Measurements from ENCODE around the gene DLGAP1.
A peak's percentile ranks its signal among the peaks of the same experiment; 100 is the strongest.

Gene DLGAP1

DNA sequence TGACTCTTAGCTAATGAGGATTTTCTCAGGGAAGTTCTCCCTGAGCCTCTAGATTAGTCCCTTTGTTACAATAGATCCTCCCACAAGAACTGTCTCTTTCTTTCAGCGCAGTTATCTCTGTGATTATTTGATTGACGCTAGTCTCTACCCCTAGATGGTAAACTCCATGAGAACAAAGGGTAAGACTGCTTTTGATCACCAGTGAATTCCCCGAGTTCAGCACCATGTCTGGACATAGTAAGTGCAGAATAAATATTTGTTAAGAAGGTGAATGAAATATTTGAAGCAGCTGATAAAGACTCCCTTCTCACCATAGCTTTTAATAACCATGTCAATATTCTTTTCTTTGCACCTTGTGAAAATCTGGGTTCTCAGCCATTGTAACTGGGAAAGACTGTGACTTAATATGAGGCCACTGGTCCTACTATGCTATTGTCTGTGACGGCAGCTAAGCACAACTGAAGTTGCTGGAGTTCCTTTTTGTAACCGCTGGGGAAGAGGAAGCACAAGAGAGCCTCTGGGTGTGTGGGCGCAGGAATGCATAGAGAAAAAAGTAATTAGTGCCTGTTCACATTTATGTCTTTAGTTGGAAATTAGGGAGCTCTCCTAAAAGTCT is 790.4 kb downstream of the DLGAP1 start:
- TF ChIP-seq, protein P1, sequence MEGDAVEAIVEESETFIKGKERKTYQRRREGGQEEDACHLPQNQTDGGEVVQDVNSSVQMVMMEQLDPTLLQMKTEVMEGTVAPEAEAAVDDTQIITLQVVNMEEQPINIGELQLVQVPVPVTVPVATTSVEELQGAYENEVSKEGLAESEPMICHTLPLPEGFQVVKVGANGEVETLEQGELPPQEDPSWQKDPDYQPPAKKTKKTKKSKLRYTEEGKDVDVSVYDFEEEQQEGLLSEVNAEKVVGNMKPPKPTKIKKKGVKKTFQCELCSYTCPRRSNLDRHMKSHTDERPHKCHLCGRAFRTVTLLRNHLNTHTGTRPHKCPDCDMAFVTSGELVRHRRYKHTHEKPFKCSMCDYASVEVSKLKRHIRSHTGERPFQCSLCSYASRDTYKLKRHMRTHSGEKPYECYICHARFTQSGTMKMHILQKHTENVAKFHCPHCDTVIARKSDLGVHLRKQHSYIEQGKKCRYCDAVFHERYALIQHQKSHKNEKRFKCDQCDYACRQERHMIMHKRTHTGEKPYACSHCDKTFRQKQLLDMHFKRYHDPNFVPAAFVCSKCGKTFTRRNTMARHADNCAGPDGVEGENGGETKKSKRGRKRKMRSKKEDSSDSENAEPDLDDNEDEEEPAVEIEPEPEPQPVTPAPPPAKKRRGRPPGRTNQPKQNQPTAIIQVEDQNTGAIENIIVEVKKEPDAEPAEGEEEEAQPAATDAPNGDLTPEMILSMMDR (IDR thresholded peaks at IDR 0.05; ENCODE audit: low read length), result no peak
- no peak for TF ChIP-seq EZH2 (IDR thresholded peaks at IDR 0.05; ENCODE audit: borderline replicate concordance, low read length)
- Histone ChIP-seq H3K4me3 (ENCODE audit: low read depth, low read length, poor library complexity, severe bottlenecking) (no peak overlapping the region), H3K9ac (ENCODE audit: low read length) (no peak overlapping the region; the same call in 1 of the 2 replicates), H3K27me3 (ENCODE audit: insufficient read depth, low read length) (no peaks in the 10 kb centered on the region), H3K36me3 (ENCODE audit: insufficient read depth, low read length) (no peaks in the 10 kb centered on the region), H3F3A (ENCODE audit: insufficient read depth, low read length) (no peaks in the 10 kb centered on the region), H2AFZ (ENCODE audit: low read length) (no peak overlapping the region), H3K4me1 (ENCODE audit: insufficient read depth, low read length, severe bottlenecking) (peaks cover 42% of the 10 kb centered on the region), H3K27ac (ENCODE audit: low read depth, low read length, poor library complexity, severe bottlenecking) (peak overlapping the region; percentile 77), H3K9me2 (ENCODE audit: low read depth, low read length) (no peaks in the 10 kb centered on the region), H3K79me2 (ENCODE audit: insufficient read depth, low read length) (no peaks in the 10 kb centered on the region), H3K4me2 (ENCODE audit: low read length) (no peak overlapping the region), H3K9me3 (ENCODE audit: low read length) (no peaks in the 10 kb centered on the region), H4K20me1 (ENCODE audit: insufficient read depth, low read length) (no peaks in the 10 kb centered on the region)

DNA sequence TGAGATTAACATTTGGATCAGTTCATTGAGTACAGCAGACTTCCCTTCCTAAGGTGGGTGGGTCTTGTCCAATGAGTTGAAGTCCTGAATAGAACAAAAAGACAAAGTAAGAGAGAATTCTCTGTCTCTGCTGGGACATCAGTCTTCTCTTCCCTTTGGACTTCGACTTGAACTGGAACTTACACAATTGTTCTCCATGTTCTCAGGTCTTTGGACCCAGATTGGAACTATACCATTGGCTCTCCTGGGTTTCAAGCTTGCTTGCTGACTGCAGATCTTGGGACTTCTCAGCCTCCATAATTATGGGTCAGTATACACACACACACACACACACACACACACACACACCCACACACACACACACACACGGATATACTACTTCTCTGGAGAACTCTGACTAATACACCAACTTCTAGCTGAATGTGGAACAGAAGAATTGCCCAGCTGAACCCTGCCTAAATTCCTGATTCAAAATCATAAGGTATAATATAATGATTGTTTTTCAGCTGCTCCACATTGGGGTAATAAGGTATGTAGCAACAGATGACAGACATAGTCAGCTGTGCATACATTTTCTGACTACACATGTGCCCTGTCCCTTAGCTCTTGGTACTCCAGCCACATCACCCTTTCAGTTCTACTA is 791.1 kb downstream of the DLGAP1 start:
- Histone ChIP-seq H3K27me3 (ENCODE audit: insufficient read depth, low read length) (no peaks in the 10 kb centered on the region), H3K9ac (ENCODE audit: low read length) (no peak overlapping the region), H3K4me3 (ENCODE audit: low read depth, low read length, poor library complexity, severe bottlenecking) (no peak overlapping the region), H3K4me2 (ENCODE audit: low read length) (no peak overlapping the region), H3K9me2 (ENCODE audit: low read depth, low read length) (no peaks in the 10 kb centered on the region), H3K27ac (ENCODE audit: low read depth, low read length, poor library complexity, severe bottlenecking) (peak overlapping the region; percentile 77), H4K20me1 (ENCODE audit: insufficient read depth, low read length) (no peaks in the 10 kb centered on the region), H3K79me2 (ENCODE audit: insufficient read depth, low read length) (no peaks in the 10 kb centered on the region), H3K9me3 (ENCODE audit: low read length) (no peaks in the 10 kb centered on the region), H3K36me3 (ENCODE audit: insufficient read depth, low read length) (no peaks in the 10 kb centered on the region), H3F3A (ENCODE audit: insufficient read depth, low read length) (no peaks in the 10 kb centered on the region), H3K4me1 (ENCODE audit: insufficient read depth, low read length, severe bottlenecking) (peaks cover 42% of the 10 kb centered on the region), H2AFZ (ENCODE audit: low read length) (no peak overlapping the region)
- TF ChIP-seq EZH2 (IDR thresholded peaks at IDR 0.05; ENCODE audit: borderline replicate concordance, low read length), result no peak
- TF ChIP-seq, protein P1 (IDR thresholded peaks at IDR 0.05; ENCODE audit: low read length), result no peak

DNA sequence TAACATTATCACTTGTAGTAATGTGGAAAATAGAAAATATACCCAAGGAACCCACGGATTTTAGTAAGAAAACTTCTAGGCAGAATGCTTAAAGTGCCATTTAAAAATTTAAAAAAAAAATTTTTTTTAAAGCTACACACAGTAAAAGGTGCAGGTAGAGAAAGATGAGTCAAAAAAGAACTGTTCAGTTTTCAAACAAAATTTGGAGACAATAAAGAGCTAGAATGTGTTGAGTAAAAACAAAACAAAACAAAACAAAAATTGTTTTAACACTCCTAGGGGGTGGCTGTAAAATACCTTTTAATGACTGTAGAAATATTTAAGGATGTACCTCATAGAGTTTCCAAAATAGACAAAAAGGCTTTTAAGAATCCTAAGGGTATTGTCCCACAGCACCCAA is 793.1 kb downstream of the DLGAP1 start:
- Histone ChIP-seq H4K20me1 (ENCODE audit: insufficient read depth, low read length) (no peaks in the 10 kb centered on the region), H3K9me3 (ENCODE audit: low read length) (no peaks in the 10 kb centered on the region), H3F3A (ENCODE audit: insufficient read depth, low read length) (no peaks in the 10 kb centered on the region), H3K4me2 (ENCODE audit: low read length) (no peak overlapping the region), H3K9me2 (ENCODE audit: low read depth, low read length) (no peaks in the 10 kb centered on the region), H3K4me3 (ENCODE audit: low read depth, low read length, poor library complexity, severe bottlenecking) (no peak overlapping the region), H3K4me1 (ENCODE audit: insufficient read depth, low read length, severe bottlenecking) (peaks cover 38% of the 10 kb centered on the region), H3K36me3 (ENCODE audit: insufficient read depth, low read length) (no peaks in the 10 kb centered on the region), H3K27ac (ENCODE audit: low read depth, low read length, poor library complexity, severe bottlenecking) (peak overlapping the region; percentile 75), H3K9ac (ENCODE audit: low read length) (no peak overlapping the region), H3K27me3 (ENCODE audit: insufficient read depth, low read length) (no peaks in the 10 kb centered on the region), H3K79me2 (ENCODE audit: insufficient read depth, low read length) (no peaks in the 10 kb centered on the region), H2AFZ (ENCODE audit: low read length) (no peak overlapping the region)
- TF ChIP-seq EZH2 (IDR thresholded peaks at IDR 0.05; ENCODE audit: borderline replicate concordance, low read length), result no peak
- TF ChIP-seq, protein P1 (IDR thresholded peaks at IDR 0.05; ENCODE audit: low read length), result no peak

Data from OCI-LY1 (cell line).